ENCODE results near the gene OSBPL2.

GRCh38 chr20:62273416-62273815 lies 35.1 kb downstream of the OSBPL2 start:
- TF ChIP-seq ZSCAN29 (IDR thresholded peaks at IDR 0.05) = no peak
- no peak for TF ChIP-seq POLR2AphosphoS5 (IDR thresholded peaks at IDR 0.05; ENCODE audit: control insufficient read depth, insufficient read depth, low read depth, low read length)
- TF ChIP-seq, protein P1, sequence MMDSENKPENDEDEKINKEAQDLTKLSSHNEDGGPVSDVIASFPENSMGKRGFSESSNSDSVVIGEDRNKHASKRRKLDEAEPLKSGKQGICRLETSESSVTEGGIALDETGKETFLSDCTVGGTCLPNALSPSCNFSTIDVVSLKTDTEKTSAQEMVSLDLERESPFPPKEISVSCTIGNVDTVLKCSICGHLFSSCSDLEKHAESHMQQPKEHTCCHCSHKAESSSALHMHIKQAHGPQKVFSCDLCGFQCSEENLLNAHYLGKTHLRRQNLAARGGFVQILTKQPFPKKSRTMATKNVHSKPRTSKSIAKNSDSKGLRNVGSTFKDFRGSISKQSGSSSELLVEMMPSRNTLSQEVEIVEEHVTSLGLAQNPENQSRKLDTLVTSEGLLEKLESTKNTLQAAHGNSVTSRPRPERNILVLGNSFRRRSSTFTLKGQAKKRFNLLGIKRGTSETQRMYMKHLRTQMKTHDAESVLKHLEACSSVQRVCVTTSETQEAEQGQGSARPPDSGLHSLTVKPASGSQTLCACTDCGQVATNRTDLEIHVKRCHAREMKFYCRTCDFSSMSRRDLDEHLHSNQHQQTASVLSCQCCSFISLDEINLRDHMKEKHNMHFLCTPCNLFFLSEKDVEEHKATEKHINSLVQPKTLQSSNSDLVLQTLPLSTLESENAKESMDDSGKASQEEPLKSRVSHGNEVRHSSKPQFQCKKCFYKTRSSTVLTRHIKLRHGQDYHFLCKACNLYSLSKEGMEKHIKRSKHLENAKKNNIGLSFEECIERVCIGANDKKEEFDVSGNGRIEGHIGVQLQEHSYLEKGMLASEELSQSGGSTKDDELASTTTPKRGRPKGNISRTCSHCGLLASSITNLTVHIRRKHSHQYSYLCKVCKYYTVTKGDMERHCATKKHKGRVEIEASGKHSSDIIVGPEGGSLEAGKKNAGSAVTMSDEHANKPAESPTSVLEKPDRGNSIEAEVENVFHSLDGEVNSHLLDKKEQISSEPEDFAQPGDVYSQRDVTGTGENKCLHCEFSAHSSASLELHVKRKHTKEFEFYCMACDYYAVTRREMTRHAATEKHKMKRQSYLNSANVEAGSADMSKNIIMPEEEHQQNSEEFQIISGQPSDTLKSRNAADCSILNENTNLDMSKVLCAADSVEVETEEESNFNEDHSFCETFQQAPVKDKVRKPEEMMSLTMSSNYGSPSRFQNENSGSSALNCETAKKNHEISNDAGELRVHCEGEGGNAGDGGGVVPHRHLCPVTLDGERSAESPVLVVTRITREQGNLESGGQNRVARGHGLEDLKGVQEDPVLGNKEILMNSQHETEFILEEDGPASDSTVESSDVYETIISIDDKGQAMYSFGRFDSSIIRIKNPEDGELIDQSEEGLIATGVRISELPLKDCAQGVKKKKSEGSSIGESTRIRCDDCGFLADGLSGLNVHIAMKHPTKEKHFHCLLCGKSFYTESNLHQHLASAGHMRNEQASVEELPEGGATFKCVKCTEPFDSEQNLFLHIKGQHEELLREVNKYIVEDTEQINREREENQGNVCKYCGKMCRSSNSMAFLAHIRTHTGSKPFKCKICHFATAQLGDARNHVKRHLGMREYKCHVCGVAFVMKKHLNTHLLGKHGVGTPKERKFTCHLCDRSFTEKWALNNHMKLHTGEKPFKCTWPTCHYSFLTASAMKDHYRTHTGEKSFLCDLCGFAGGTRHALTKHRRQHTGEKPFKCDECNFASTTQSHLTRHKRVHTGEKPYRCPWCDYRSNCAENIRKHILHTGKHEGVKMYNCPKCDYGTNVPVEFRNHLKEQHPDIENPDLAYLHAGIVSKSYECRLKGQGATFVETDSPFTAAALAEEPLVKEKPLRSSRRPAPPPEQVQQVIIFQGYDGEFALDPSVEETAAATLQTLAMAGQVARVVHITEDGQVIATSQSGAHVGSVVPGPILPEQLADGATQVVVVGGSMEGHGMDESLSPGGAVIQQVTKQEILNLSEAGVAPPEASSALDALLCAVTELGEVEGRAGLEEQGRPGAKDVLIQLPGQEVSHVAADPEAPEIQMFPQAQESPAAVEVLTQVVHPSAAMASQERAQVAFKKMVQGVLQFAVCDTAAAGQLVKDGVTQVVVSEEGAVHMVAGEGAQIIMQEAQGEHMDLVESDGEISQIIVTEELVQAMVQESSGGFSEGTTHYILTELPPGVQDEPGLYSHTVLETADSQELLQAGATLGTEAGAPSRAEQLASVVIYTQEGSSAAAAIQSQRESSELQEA (IDR thresholded peaks at IDR 0.05; ENCODE audit: low read depth) = no peak
- TF ChIP-seq POLR2A (conservative IDR thresholded peaks at IDR 0.05) = no peak
- TF ChIP-seq ZNF707 (CRISPR knock-in tag; conservative IDR thresholded peaks at IDR 0.05) = no peak
- TF ChIP-seq ZKSCAN3 (CRISPR knock-in tag; IDR thresholded peaks at IDR 0.05) = no peak
- no peak for TF ChIP-seq NCOA2 (IDR thresholded peaks at IDR 0.05; ENCODE audit: partially characterized antibody in 2 of 2)
- TF ChIP-seq EZH2 (IDR thresholded peaks at IDR 0.05; ENCODE audit: borderline replicate concordance, low read depth, low read length) = no peak
- no peak for TF ChIP-seq SAP30 (IDR thresholded peaks at IDR 0.05; ENCODE audit: borderline replicate concordance, insufficient read depth, low read depth, low read length, poor library complexity, severe bottlenecking)
- no peak for TF ChIP-seq DNMT1 (IDR thresholded peaks at IDR 0.05)
- no peak for TF ChIP-seq SMAD3 (CRISPR knock-in tag; conservative IDR thresholded peaks at IDR 0.05)
- TF ChIP-seq, protein P2, sequence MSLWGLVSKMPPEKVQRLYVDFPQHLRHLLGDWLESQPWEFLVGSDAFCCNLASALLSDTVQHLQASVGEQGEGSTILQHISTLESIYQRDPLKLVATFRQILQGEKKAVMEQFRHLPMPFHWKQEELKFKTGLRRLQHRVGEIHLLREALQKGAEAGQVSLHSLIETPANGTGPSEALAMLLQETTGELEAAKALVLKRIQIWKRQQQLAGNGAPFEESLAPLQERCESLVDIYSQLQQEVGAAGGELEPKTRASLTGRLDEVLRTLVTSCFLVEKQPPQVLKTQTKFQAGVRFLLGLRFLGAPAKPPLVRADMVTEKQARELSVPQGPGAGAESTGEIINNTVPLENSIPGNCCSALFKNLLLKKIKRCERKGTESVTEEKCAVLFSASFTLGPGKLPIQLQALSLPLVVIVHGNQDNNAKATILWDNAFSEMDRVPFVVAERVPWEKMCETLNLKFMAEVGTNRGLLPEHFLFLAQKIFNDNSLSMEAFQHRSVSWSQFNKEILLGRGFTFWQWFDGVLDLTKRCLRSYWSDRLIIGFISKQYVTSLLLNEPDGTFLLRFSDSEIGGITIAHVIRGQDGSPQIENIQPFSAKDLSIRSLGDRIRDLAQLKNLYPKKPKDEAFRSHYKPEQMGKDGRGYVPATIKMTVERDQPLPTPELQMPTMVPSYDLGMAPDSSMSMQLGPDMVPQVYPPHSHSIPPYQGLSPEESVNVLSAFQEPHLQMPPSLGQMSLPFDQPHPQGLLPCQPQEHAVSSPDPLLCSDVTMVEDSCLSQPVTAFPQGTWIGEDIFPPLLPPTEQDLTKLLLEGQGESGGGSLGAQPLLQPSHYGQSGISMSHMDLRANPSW (CRISPR knock-in tag; IDR thresholded peaks at IDR 0.05) = no peak

Data from K562 (cell line).